ENCODE results near the gene TGIF1. TPM values are rescaled to one million over a fixed set of nuclear protein-coding genes. Genes with fewer than 3 reads are reported as not detected.

Gene TGIF1
- polyA plus RNA-seq, 3 donors = 81.7 to 100 (median 88.2) TPM

Other genes with a start within 250 kb of the TGIF1 start
- gene MYOM1, start 230.2 kb upstream of the TGIF1 start, polyA plus RNA-seq (ENCODE audit: insufficient read length in 3 of 3) = 1 to 10 TPM; 6.9 to 7.8 (median 7.4) TPM
- gene MYL12A, start 202.4 kb upstream of the TGIF1 start, polyA plus RNA-seq (ENCODE audit: insufficient read length in 3 of 3) = 100 to 1,000 TPM; 476 to 513 (median 509) TPM
- gene MYL12B, start 188.0 kb upstream of the TGIF1 start, polyA plus RNA-seq (ENCODE audit: insufficient read length in 3 of 3) = 100 to 1,000 TPM; 681 to 738 (median 689) TPM